Panc1 (cell line): ENCODE data around the gene MAPT. TPM values are rescaled to one million over a fixed set of nuclear protein-coding genes. Genes with fewer than 3 reads are reported as not detected.

ENCODE experiments used
- ATAC-seq: fragments of 200-7000 bp; cut with Tn5 transposase; 2 replicates; pipeline ENCODE4 v1.9.1; 2020; ENCODE audit warnings: mild to moderate bottlenecking, moderate library complexity
- BruUV-seq: library from RNA; stranded (reverse); fragments of 400-500 nt; replicated peaks from 2 replicates; lab custom pipeline; 2021; lab: Mats Ljungman, UMichigan
- CTCF ChIA-PET: fragments of 300-600 bp; sonication (Branson Sonifier 250); formaldehyde crosslinking; loops from one replicate; lab custom pipeline; 2022; ENCODE audit warnings: antibody characterized with exemption; lab: Charles Lee
- POLR2A ChIA-PET: fragments of 300-600 bp; sonication (Branson Sonifier 250); formaldehyde crosslinking; loops from one replicate; lab custom pipeline; 2022; ENCODE audit warnings: antibody characterized with exemption; lab: Charles Lee
- DNase-seq: peaks from one replicate; pipeline ENCODE4 v3.0.0-alpha.2; 2010; ENCODE audit warnings: low read depth, low spot score
- H3K27ac ChIP-seq: 2 replicates; pipeline ENCODE4 v1.5.1; 2011; ENCODE audit warnings: mild to moderate bottlenecking, low read length, inconsistent platforms
- H3K27me3 ChIP-seq: fragments of 200-500 bp; sonication (Bioruptor generic); 2 replicates; pipeline ENCODE4 v1.6.0; 2014; ENCODE audit warnings: low read length, inconsistent platforms; ENCODE audit not compliant: control insufficient read depth, insufficient read depth
- H3K36me3 ChIP-seq: fragments of 200-500 bp; sonication (Bioruptor generic); 2 replicates; pipeline ENCODE4 v1.5.1; 2014; ENCODE audit warnings: inconsistent platforms, mild to moderate bottlenecking, low read length, moderate library complexity; ENCODE audit not compliant: control insufficient read depth, insufficient read depth
- H3K4me1 ChIP-seq: 2 replicates; pipeline ENCODE4 v1.5.1; 2011; ENCODE audit warnings: inconsistent platforms, mild to moderate bottlenecking, low read length, moderate library complexity; ENCODE audit not compliant: control insufficient read depth, insufficient read depth
- H3K4me3 ChIP-seq, 2 experiments: 2 replicates each; pipeline ENCODE4 v1.5.1; 2011 to 2012; ENCODE audit warnings: low read depth in 2 of 2, low read length in 2 of 2, mild to moderate bottlenecking in 2 of 2, inconsistent platforms in 1 of 2, moderate library complexity in 1 of 2
- H3K9me3 ChIP-seq: fragments of 200-500 bp; sonication (Bioruptor generic); 2 replicates; pipeline ENCODE4 v1.5.1; 2014; ENCODE audit warnings: low read depth, mild to moderate bottlenecking, inconsistent platforms, low read length, moderate library complexity; ENCODE audit not compliant: control insufficient read depth, insufficient read depth
- POLR2AphosphoS5 ChIP-seq: IDR thresholded peaks from 2 replicates; pipeline ENCODE4 v1.6.1; 2012; ENCODE audit warnings: mild to moderate bottlenecking, low read depth, low read length, moderate library complexity
- SIN3A ChIP-seq: IDR thresholded peaks from 2 replicates; pipeline ENCODE4 v1.6.1; 2012; ENCODE audit warnings: low read depth, mild to moderate bottlenecking, low read length, moderate library complexity, borderline replicate concordance; ENCODE audit not compliant: insufficient read depth
- TCF7L2 ChIP-seq: IDR thresholded peaks from 2 replicates; pipeline ENCODE4 v1.6.1; 2011; ENCODE audit warnings: mild to moderate bottlenecking, low read depth, low read length, inconsistent platforms
- in situ Hi-C: cut with HindIII; loops from 2 replicates; pipeline ENCODE4 v1.10.0; 2016; ENCODE audit warnings: low sequenced_read_pairs, low pct_unique_long_range_greater_than_20kb
- intact Hi-C: fragments of 100-400 bp; cut with micrococcal nuclease; formaldehyde crosslinking; loops from one replicate; pipeline ENCODE4 v1.10.0; 2022; ENCODE audit not compliant: unreplicated experiment
- total RNA-seq: library from RNA; stranded (reverse); gene quantifications from one replicate; pipeline ENCODE4 v1.2.1, GENCODE V29; 2021; ENCODE audit not compliant: unreplicated experiment
- TF ChIP-seq, protein P1 (sequence below), 2 experiments: IDR thresholded peaks; 2 replicates each; pipeline ENCODE4 v1.6.1; 2011 to 2012; ENCODE audit warnings: low read depth in 2 of 2, control low read depth in 1 of 2, low read length in 1 of 2, mild to moderate bottlenecking in 1 of 2, moderate library complexity in 1 of 2; ENCODE audit not compliant: insufficient read depth in 1 of 2
- TF ChIP-seq, protein P2 (sequence below): fragments of 450-650 bp; IDR thresholded peaks from 2 replicates; pipeline ENCODE4 v1.5.1; 2017; ENCODE audit warnings: mild to moderate bottlenecking

Gene MAPT
- total RNA-seq, 1 experiment from 2014 or later = 0.59 TPM

DNA sequence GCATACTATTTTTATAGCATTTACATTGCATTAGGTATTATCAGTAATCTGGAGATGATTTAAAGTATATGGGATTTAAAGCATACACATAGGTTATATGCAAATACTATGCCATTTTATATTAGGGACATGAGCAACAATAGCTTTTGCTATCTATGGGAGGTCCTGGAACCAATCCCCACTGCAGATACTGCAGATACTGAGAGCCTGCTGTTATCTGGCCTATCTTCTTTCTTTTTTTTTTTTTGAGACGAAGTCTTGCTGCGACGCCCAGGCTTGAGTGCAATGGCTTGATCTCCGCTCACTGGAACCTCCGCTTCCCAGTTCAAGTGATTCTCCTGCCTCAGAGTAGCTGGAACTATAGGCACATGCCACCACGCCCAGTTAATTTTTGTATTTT is 142.1 kb downstream of the MAPT start:
- in situ Hi-C loops = no loop called here
- no peaks in the 10 kb centered on the region for H3K27me3 ChIP-seq
- no peaks in the 10 kb centered on the region for H3K4me1 ChIP-seq
- no TSS peak for BruUV-seq
- H3K27ac ChIP-seq = no peak overlapping the region
- DNase-seq = no peak
- no peak overlapping the region for H3K4me3 ChIP-seq
- no peak for ATAC-seq
- peaks cover 29% of the 10 kb centered on the region for H3K36me3 ChIP-seq
- ChIA-PET POLR2A (no interaction called here), CTCF (no interaction called here)
- intact Hi-C loops = no loop called here
- no peak for TF ChIP-seq POLR2AphosphoS5
- TF ChIP-seq, protein P1, sequence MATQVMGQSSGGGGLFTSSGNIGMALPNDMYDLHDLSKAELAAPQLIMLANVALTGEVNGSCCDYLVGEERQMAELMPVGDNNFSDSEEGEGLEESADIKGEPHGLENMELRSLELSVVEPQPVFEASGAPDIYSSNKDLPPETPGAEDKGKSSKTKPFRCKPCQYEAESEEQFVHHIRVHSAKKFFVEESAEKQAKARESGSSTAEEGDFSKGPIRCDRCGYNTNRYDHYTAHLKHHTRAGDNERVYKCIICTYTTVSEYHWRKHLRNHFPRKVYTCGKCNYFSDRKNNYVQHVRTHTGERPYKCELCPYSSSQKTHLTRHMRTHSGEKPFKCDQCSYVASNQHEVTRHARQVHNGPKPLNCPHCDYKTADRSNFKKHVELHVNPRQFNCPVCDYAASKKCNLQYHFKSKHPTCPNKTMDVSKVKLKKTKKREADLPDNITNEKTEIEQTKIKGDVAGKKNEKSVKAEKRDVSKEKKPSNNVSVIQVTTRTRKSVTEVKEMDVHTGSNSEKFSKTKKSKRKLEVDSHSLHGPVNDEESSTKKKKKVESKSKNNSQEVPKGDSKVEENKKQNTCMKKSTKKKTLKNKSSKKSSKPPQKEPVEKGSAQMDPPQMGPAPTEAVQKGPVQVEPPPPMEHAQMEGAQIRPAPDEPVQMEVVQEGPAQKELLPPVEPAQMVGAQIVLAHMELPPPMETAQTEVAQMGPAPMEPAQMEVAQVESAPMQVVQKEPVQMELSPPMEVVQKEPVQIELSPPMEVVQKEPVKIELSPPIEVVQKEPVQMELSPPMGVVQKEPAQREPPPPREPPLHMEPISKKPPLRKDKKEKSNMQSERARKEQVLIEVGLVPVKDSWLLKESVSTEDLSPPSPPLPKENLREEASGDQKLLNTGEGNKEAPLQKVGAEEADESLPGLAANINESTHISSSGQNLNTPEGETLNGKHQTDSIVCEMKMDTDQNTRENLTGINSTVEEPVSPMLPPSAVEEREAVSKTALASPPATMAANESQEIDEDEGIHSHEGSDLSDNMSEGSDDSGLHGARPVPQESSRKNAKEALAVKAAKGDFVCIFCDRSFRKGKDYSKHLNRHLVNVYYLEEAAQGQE (IDR thresholded peaks at IDR 0.05; ENCODE audit: insufficient read depth in 1 of 2, low read depth in 2 of 2, low read length in 1 of 2) = no peak
- TF ChIP-seq SIN3A = no peak
- no peak for TF ChIP-seq TCF7L2
- TF ChIP-seq, protein P2, sequence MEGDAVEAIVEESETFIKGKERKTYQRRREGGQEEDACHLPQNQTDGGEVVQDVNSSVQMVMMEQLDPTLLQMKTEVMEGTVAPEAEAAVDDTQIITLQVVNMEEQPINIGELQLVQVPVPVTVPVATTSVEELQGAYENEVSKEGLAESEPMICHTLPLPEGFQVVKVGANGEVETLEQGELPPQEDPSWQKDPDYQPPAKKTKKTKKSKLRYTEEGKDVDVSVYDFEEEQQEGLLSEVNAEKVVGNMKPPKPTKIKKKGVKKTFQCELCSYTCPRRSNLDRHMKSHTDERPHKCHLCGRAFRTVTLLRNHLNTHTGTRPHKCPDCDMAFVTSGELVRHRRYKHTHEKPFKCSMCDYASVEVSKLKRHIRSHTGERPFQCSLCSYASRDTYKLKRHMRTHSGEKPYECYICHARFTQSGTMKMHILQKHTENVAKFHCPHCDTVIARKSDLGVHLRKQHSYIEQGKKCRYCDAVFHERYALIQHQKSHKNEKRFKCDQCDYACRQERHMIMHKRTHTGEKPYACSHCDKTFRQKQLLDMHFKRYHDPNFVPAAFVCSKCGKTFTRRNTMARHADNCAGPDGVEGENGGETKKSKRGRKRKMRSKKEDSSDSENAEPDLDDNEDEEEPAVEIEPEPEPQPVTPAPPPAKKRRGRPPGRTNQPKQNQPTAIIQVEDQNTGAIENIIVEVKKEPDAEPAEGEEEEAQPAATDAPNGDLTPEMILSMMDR = no peak
- H3K9me3 ChIP-seq = no peaks in the 10 kb centered on the region

DNA sequence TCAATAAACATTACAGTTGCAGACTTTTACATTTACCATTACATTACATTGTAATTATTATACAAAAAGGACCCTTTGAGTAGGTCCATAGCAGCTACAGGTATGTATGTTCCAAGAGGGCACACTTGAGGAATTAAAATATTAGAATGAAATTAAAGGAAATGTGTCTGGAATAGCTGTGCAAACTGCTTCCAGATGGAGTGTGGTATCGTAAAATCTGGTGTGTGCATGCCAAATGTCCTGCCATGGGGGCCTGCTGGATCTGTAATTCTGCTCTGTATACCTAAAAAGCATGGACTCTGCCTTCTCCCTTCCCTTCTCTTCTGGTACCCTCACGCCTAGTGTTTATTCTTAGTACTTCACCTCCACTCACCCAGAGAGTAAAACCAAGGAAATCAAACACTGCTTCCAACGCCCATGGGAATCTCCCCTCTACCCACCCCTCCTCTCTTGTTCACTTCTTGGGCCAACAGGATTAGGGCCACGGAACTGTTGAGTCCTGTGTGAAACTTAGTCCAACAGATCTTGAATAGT is 143.4 kb downstream of the MAPT start:
- Histone ChIP-seq H3K27me3 (no peaks in the 10 kb centered on the region), H3K4me1 (no peaks in the 10 kb centered on the region), H3K9me3 (no peaks in the 10 kb centered on the region), H3K27ac (no peak overlapping the region), H3K4me3 (no peak overlapping the region), H3K36me3 (peaks cover 29% of the 10 kb centered on the region)
- ChIA-PET CTCF (no interaction called here), POLR2A (no interaction called here)
- no peak for DNase-seq
- no TSS peak for BruUV-seq
- in situ Hi-C loops = no loop called here
- intact Hi-C loops = no loop called here
- no peak for ATAC-seq
- TF ChIP-seq SIN3A (no peak), TCF7L2 (no peak), POLR2AphosphoS5 (no peak)
- TF ChIP-seq, protein P2 = no peak
- TF ChIP-seq, protein P1 (IDR thresholded peaks at IDR 0.05; ENCODE audit: insufficient read depth in 1 of 2, low read depth in 2 of 2, low read length in 1 of 2) = no peak
